Activated B cell treated with CpG ODN at 0.5 μM for 24 hours (primary cell): ENCODE data around the gene SYNDIG1L. TPM values are rescaled to one million over a fixed set of nuclear protein-coding genes. Genes with fewer than 3 reads are reported as not detected.
"Not testable (repeated sequence)": the region's sequence is repeated elsewhere in the genome, so short reads cannot be mapped to it uniquely, and the experiment has no call there.

Experiments used
- ATAC-seq: fragments of 200-7000 bp; cut with Tn5 transposase; one replicate; pipeline ENCODE4 v1.10.0; 2021; ENCODE audit warnings: low read depth, mild to moderate bottlenecking, moderate library complexity
- CTCF ChIA-PET: fragments of 350-600 bp; sonication (Branson Sonifier 250); formaldehyde crosslinking; loops from one replicate; lab custom pipeline; 2021; ENCODE audit warnings: antibody characterized with exemption; lab: Charles Lee
- POLR2A ChIA-PET: fragments of 350-600 bp; sonication (Branson Sonifier 250); formaldehyde crosslinking; loops from one replicate; lab custom pipeline; 2021; ENCODE audit warnings: antibody characterized with exemption; lab: Charles Lee
- DNase-seq: peaks from one replicate; pipeline ENCODE4 v3.0.0; 2022
- H3K27ac Mint-ChIP-seq: one replicate; pipeline ENCODE4 v1.8.0; 2020; ENCODE audit warnings: mixed read lengths
- H3K27me3 Mint-ChIP-seq: one replicate; pipeline ENCODE4 v1.8.0; 2021; ENCODE audit warnings: mixed read lengths
- H3K36me3 Mint-ChIP-seq: one replicate; pipeline ENCODE4 v1.8.0; 2021; ENCODE audit warnings: low read depth, mixed read lengths
- H3K4me1 Mint-ChIP-seq: one replicate; pipeline ENCODE4 v1.8.0; 2021; ENCODE audit warnings: mixed read lengths
- H3K4me3 Mint-ChIP-seq: one replicate; pipeline ENCODE4 v1.8.0; 2020; ENCODE audit warnings: mild to moderate bottlenecking, mixed read lengths
- H3K9me3 Mint-ChIP-seq: one replicate; pipeline ENCODE4 v1.8.0; 2020; ENCODE audit warnings: mixed read lengths
- intact Hi-C: fragments of 100-400 bp; cut with micrococcal nuclease; formaldehyde crosslinking; loops from one replicate; pipeline ENCODE4 v1.15.1; 2024
- total RNA-seq: library from RNA; stranded (reverse); gene quantifications from 2 replicates; pipeline ENCODE4 v1.2.3, GENCODE V29; 2022
- TF ChIP-seq, protein P1 (sequence below): fragments of 200-600 bp; IDR thresholded peaks from one replicate; pipeline ENCODE4 v1.8.0; 2022; ENCODE audit warnings: antibody characterized with exemption, mild to moderate bottlenecking

SYNDIG1L gene
- total RNA-seq, 1 donor from 2014 or later: not detected

GRCh38 chr14:74459976-74460375 is 34.0 kb upstream of the SYNDIG1L start:
- peaks cover 11% of the 10 kb centered on the region for H3K27me3 Mint-ChIP-seq
- H3K4me3 Mint-ChIP-seq: no peak overlapping the region
- CTCF ChIA-PET: interaction anchor here (0.9 to 1.1 kb wide), 2 partner anchors 41 to 96 kb away, joined by 3 read pairs; no protein-coding TSS in a partner anchor
- intact Hi-C loops: no loop called here
- DNase-seq (no peak), ATAC-seq (no peak)
- no peaks in the 10 kb centered on the region for H3K36me3 Mint-ChIP-seq
- TF ChIP-seq, protein P1, sequence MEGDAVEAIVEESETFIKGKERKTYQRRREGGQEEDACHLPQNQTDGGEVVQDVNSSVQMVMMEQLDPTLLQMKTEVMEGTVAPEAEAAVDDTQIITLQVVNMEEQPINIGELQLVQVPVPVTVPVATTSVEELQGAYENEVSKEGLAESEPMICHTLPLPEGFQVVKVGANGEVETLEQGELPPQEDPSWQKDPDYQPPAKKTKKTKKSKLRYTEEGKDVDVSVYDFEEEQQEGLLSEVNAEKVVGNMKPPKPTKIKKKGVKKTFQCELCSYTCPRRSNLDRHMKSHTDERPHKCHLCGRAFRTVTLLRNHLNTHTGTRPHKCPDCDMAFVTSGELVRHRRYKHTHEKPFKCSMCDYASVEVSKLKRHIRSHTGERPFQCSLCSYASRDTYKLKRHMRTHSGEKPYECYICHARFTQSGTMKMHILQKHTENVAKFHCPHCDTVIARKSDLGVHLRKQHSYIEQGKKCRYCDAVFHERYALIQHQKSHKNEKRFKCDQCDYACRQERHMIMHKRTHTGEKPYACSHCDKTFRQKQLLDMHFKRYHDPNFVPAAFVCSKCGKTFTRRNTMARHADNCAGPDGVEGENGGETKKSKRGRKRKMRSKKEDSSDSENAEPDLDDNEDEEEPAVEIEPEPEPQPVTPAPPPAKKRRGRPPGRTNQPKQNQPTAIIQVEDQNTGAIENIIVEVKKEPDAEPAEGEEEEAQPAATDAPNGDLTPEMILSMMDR: no peak
- no peak overlapping the region for H3K27ac Mint-ChIP-seq
- POLR2A ChIA-PET: interaction anchor here (0.9 kb wide), 1 partner anchor 59 kb away, joined by 3 read pairs; no protein-coding TSS in a partner anchor
- H3K4me1 Mint-ChIP-seq: no peaks in the 10 kb centered on the region
- no peaks in the 10 kb centered on the region for H3K9me3 Mint-ChIP-seq

- intact Hi-C loops: no loop called here
- peaks cover 11% of the 10 kb centered on the region for H3K27me3 Mint-ChIP-seq
- no peak overlapping the region for H3K4me3 Mint-ChIP-seq
- TF ChIP-seq, protein P1: no peak
- no peak for DNase-seq
- no peaks in the 10 kb centered on the region for H3K36me3 Mint-ChIP-seq
- peak; percentile 68 for ATAC-seq
- ChIA-PET POLR2A (no interaction called here), CTCF (no interaction called here)
- no peaks in the 10 kb centered on the region for H3K9me3 Mint-ChIP-seq
- H3K27ac Mint-ChIP-seq: no peak overlapping the region
- H3K4me1 Mint-ChIP-seq: no peaks in the 10 kb centered on the region
Observed at GRCh38 chr14:74459289-74459946, 33.4 kb upstream of the SYNDIG1L start.

DNA sequence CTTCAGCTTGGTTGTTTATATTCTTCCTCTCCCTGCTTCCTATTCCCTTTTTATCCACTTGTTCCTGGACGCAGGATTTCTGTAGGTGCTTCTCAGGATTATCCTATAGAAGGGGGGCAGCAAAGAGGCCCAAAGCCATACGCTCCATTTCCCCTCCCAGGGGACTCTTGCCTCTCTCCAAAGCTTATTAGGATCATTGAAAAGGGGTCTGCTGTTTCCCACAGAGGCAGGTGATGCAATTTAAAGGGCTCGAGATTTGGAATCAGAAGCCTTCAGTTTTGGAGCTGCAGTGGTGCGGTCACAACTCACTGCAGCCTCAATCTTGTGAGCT is 31.5 kb upstream of the SYNDIG1L start:
- ATAC-seq (no peak), DNase-seq (no peak)
- Mint-ChIP-seq H3K4me1 (no peaks in the 10 kb centered on the region), H3K27me3 (peaks cover 9% of the 10 kb centered on the region), H3K4me3 (no peak overlapping the region), H3K27ac (no peak overlapping the region), H3K36me3 (no peaks in the 10 kb centered on the region), H3K9me3 (no peaks in the 10 kb centered on the region)
- intact Hi-C loops: no loop called here
- ChIA-PET CTCF (no interaction called here), POLR2A (no interaction called here)
- TF ChIP-seq, protein P1: no peak

- Mint-ChIP-seq H3K36me3 (no peaks in the 10 kb centered on the region), H3K27ac (no peak overlapping the region), H3K9me3 (no peaks in the 10 kb centered on the region), H3K27me3 (peaks cover 9% of the 10 kb centered on the region), H3K4me3 (no peak overlapping the region), H3K4me1 (no peaks in the 10 kb centered on the region)
- ChIA-PET CTCF (no interaction called here), POLR2A (no interaction called here)
- intact Hi-C loops: no loop called here
- TF ChIP-seq, protein P1: no peak
- no peak for ATAC-seq
- DNase-seq: no peak
Observed at GRCh38 chr14:74456684-74457564, 30.9 kb upstream of the SYNDIG1L start.

GRCh38 chr14:74454397-74454796 is 28.4 kb upstream of the SYNDIG1L start:
- intact Hi-C loops, POLR2A ChIA-PET, ATAC-seq, H3K36me3 Mint-ChIP-seq, H3K9me3 Mint-ChIP-seq, H3K4me1 Mint-ChIP-seq, H3K4me3 Mint-ChIP-seq, H3K27me3 Mint-ChIP-seq, DNase-seq, H3K27ac Mint-ChIP-seq, CTCF ChIA-PET: not testable (repeated sequence)
